Stimulated activated naive CD8-positive, alpha-beta T cell treated with anti-CD3 and anti-CD28 coated beads, Interleukin-15, amount 100 ng/mL, for 72 hours (primary cell): ENCODE data around the gene PEX1.
A peak's percentile ranks its signal among the peaks of the same experiment; 100 is the strongest.
"Not testable (repeated sequence)": the region's sequence is repeated elsewhere in the genome, so short reads cannot be mapped to it uniquely, and the experiment has no call there.

Source experiments
- ATAC-seq: fragments of 150-1000 bp; cut with Tn5 transposase; 2 replicates; pipeline ENCODE4 v1.10.0; 2021; ENCODE audit warnings: mild to moderate bottlenecking, moderate library complexity
- DNase-seq, 2 donors: peaks; one replicate each; pipeline ENCODE4 v3.0.0; 2021 to 2022
- H3K27ac Mint-ChIP-seq, 2 donors: one replicate each; pipeline ENCODE4 v1.8.0; 2022; ENCODE audit warnings: mild to moderate bottlenecking in 2 of 2, mixed read lengths in 2 of 2, moderate library complexity in 2 of 2
- H3K27me3 Mint-ChIP-seq: one replicate; pipeline ENCODE4 v1.8.0; 2022; ENCODE audit warnings: mixed read lengths
- H3K4me1 Mint-ChIP-seq: one replicate; pipeline ENCODE4 v1.8.0; 2022; ENCODE audit warnings: mild to moderate bottlenecking, mixed read lengths
- H3K4me3 Mint-ChIP-seq, 2 donors: one replicate each; pipeline ENCODE4 v1.8.0; 2022; ENCODE audit warnings: mild to moderate bottlenecking in 2 of 2, mixed read lengths in 2 of 2, moderate library complexity in 1 of 2
- H3K9me3 Mint-ChIP-seq, 2 donors: one replicate each; pipeline ENCODE4 v1.8.0; 2022; ENCODE audit warnings: mixed read lengths in 2 of 2

PEX1 gene

DNA sequence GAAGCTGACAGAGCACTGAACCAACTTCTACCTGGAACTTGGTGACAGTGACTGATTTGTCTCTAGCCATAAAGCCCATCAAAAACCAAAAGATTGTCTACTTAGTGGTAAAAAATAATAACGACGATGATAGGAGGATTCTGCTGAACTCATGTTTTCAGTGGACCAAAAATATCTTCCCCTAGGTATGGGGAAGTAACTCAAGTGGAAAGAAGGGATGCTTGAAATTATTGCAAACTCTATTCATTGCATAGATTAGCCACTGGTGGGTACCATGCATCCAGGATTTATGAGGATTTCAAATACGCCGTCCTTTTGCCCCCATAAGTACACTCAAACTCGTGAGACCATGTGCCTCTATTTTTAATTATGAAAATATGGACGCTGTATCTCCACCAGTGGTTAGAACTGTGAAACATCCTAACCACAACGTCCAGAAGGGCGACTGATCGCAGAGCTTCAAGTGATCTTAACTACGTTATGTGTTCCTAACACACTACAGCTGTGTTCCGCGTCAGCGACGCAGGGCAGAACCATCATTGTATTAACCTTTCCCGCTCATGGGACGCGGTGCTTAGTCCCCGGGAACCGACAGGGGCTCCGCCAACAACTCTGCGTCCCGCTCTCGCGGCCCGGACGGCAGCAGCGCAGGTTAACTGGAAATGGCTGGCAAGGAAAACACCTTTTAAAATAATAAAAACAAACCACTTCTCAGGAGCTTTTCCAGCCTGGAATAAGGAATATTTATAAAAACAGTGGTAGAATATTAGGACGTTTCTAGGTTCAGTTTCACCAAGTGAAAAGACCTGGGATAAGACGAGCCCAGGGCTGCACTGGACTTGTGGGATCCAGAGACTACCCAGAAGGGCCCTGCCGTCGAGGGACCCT lies 776 bp downstream of the PEX1 start:
- ATAC-seq = peak; percentile 51
- H3K4me3 Mint-ChIP-seq = peak overlapping the region; percentile 97 to 98
- H3K4me1 Mint-ChIP-seq = peaks cover 33% of the 10 kb centered on the region
- H3K27ac Mint-ChIP-seq = peak overlapping the region; percentile 97
- no peaks in the 10 kb centered on the region for H3K27me3 Mint-ChIP-seq
- DNase-seq = peak; percentile 56 to 67
- no peaks in the 10 kb centered on the region for H3K9me3 Mint-ChIP-seq

DNA sequence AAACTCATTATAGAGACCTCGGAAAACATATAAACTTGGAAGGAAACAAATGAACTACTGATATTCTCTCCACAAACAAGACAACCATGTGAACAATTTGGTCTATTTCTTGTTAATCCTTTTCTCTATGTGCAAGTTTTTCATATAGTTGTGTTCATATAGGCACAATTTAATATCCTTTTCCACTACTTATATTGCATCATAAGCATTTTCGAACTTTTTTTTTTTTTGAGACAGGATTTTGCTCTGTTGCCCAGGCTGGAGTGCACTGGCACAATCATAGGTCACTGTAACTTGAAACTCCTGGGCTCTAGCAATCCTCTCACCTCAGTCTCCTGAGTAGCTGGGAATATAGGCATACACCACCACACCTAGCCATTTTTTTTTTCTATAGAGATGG lies 5.2 kb downstream of the PEX1 start:
- no peak for ATAC-seq
- H3K4me1 Mint-ChIP-seq = peaks cover 19% of the 10 kb centered on the region
- no peak for DNase-seq
- H3K27ac Mint-ChIP-seq = no peak overlapping the region
- no peak overlapping the region for H3K4me3 Mint-ChIP-seq
- no peaks in the 10 kb centered on the region for H3K9me3 Mint-ChIP-seq
- no peaks in the 10 kb centered on the region for H3K27me3 Mint-ChIP-seq

DNA sequence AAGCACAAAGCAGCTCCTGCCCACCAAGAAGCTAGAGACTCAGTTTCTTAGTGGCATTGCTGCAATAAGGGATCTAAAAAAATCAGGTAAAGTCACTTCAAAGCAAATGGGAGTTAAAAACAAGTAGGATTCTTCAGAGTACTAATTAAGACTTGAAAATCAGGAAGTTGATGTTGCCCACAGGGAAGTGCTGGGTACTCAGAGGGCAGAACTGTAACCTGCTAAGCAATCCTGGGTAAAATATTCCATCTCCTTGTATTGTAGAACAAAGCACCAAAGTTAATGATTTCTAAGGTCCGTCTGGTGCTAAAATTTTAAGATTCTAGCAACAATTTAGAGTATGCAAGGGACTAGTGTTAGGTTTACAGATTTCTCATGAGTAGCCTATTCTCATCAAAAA lies 8.3 kb downstream of the PEX1 start:
- H3K9me3 Mint-ChIP-seq = no peaks in the 10 kb centered on the region
- DNase-seq (no peak), ATAC-seq (no peak)
- peaks cover 6% of the 10 kb centered on the region for H3K4me1 Mint-ChIP-seq
- no peak overlapping the region for H3K4me3 Mint-ChIP-seq
- no peaks in the 10 kb centered on the region for H3K27me3 Mint-ChIP-seq
- no peak overlapping the region for H3K27ac Mint-ChIP-seq

DNA sequence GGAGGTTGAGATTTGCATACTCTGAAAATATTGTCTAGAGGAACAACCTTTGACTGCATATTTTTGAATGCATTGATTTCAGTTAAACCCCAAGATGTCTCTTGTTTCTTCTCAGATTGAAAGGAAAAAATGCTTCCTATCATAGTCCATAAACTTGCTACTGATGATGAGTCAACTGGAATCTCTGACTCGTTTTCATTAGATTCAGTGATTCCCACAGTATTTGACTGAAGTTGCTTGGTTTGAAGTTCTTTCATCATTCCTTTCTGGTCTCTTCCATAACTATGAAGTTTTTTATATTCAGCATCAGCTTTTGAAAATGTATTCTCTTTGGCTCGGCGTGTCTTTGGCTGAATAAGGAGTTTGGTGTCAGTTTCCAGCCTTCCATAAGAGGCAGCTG lies 10.7 kb downstream of the PEX1 start:
- H3K9me3 Mint-ChIP-seq = no peaks in the 10 kb centered on the region
- no peak overlapping the region for H3K27ac Mint-ChIP-seq
- no peak overlapping the region for H3K4me3 Mint-ChIP-seq
- ATAC-seq = no peak
- peaks cover 6% of the 10 kb centered on the region for H3K4me1 Mint-ChIP-seq
- no peaks in the 10 kb centered on the region for H3K27me3 Mint-ChIP-seq
- DNase-seq = no peak

DNA sequence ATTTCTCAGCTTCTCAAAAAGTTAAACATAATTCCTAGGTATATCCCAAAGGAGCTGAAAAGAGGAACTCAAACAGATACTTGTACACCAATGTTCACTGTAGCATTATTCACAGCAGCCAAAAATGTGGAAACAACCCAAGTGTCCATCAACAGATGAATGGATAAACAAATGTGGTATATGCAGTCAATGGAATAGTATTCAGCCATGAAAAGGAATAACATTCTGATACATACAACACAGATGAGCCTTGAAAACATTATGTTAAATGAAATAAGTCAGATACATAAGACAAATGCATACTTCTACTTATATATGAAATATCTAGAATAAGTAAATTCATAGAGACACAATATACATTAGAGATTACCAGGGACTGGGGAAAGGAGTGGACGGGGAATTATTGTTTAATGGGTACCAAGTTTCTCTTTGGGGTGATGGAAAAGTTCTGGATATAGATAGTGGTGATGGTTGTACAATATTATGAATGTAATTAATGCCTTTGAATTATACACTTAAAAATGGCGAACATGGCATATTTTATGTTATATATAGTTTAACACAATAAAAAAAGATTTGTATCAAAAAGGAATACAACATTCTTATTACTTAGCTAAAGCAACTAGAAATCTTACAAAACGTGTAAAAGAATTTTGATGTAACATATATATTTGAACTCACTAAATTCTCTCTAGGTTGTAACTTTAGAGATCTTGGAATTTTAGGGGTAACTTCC lies 15.0 kb downstream of the PEX1 start:
- Mint-ChIP-seq H3K4me3 (no peak overlapping the region), H3K9me3 (no peaks in the 10 kb centered on the region), H3K4me1 (peaks cover 6% of the 10 kb centered on the region), H3K27me3 (no peaks in the 10 kb centered on the region), H3K27ac (no peak overlapping the region)
- no peak for ATAC-seq
- DNase-seq = no peak

DNA sequence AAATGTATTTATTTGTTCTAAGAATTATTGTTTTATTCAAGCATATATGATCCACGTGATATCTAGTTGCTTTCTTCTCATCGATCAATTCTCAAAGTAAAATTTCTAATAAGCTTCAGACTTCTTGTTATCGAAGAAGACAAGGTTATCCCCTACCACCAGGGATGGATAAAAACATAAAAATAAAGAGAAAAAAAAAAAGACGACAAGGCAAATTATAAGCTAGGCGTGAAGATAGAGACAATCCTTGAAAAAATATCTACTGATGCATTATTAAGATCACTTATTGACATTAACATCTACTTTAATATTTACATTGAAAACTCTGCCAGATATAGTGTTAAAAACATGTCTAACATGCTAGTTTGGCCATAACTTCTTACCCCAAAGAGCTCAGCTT lies 19.4 kb downstream of the PEX1 start:
- H3K4me1 Mint-ChIP-seq = peaks cover 3% of the 10 kb centered on the region
- H3K4me3 Mint-ChIP-seq = no peak overlapping the region
- no peaks in the 10 kb centered on the region for H3K9me3 Mint-ChIP-seq
- H3K27ac Mint-ChIP-seq = no peak overlapping the region
- no peak for ATAC-seq
- H3K27me3 Mint-ChIP-seq = no peaks in the 10 kb centered on the region
- DNase-seq = no peak

DNA sequence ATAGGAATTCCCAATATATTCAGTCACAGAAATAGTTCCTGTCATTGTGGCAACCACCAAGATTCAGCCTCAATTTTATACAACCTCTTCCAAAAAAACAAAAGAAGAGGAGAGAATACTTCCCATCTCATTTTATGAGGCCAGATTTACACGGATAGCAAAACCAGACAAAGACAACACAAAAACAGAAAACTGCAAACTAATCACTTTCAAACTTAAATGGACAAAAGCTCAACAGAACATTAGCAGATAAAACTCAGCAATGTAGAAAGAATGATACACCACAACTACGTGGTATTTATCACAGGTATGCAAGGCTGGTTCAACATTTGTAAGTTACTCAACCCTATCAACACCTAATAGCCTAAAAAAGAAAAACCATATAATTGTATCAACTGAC lies 22.0 kb downstream of the PEX1 start:
- Mint-ChIP-seq H3K4me3 (no peak overlapping the region), H3K4me1 (peaks cover 6% of the 10 kb centered on the region), H3K27me3 (no peaks in the 10 kb centered on the region), H3K27ac (no peak overlapping the region), H3K9me3 (no peaks in the 10 kb centered on the region)
- no peak for ATAC-seq
- no peak for DNase-seq

DNA sequence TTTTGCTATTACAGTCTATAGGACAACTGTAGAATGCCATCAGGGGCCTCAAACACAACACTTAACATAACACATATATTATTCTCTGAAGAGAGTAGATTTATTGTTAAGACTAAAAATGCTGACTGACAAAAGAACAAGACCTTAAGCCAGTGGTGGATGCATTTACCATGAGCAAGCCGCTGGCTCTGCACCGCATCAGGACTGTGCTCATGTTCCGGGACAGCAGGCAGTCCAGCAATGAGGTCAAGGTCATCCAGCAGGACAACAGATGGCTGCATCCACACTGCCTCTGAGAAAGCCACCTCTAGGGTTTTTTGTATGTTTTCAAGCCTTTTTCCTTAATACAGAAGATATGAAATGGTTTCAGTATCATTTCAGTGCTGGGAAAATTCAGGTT lies 23.8 kb downstream of the PEX1 start:
- no peaks in the 10 kb centered on the region for H3K9me3 Mint-ChIP-seq
- no peaks in the 10 kb centered on the region for H3K27me3 Mint-ChIP-seq
- ATAC-seq (no peak), DNase-seq (no peak)
- peaks cover 6% of the 10 kb centered on the region for H3K4me1 Mint-ChIP-seq
- H3K27ac Mint-ChIP-seq = no peak overlapping the region
- H3K4me3 Mint-ChIP-seq = no peak overlapping the region

DNA sequence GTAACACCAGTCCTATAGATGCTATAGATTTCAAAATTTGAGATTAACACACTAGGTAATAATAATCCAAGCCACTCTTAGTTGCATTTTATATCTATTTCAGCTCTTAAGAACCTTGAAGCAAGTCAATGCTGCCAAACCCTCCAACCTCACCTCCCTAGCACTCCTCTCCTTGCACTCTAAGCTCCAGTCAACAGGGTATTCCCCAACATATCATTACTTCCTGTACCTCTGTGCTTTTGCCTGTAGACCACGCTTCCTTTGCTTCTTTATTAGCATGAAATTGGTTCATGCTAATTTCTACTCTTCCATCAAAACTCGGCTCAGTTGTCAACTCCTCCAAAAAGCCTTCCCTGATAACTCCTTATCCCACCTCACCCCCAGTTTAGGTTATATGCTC lies 24.6 kb downstream of the PEX1 start:
- Mint-ChIP-seq H3K27ac (peak overlapping the region in 1 of 2 donors; percentile 28), H3K4me1 (peaks cover 6% of the 10 kb centered on the region), H3K4me3 (no peak overlapping the region), H3K9me3 (no peaks in the 10 kb centered on the region), H3K27me3 (no peaks in the 10 kb centered on the region)
- ATAC-seq (no peak), DNase-seq (no peak)

DNA sequence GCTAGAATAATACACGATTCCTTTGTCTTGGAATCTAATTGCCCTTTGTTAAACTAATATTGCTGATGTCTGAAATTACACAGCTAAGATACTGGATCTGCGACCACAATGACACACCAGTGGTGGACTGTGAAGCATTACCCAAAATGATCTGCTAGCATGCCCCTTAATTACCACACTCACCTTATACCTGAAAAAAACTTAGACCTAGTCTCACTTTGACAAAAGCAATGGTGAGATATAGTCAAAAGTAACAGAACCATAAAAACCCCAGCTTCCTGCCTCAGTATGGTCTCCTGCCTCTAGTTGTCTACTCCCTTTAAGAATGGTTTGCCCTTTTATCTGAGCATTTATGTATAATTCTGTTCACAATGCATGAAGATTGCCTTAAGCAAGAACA lies 29.8 kb downstream of the PEX1 start:
- Mint-ChIP-seq H3K27ac (peak overlapping the region; percentile 49 to 60), H3K9me3 (no peaks in the 10 kb centered on the region), H3K4me3 (no peak overlapping the region), H3K4me1 (no peaks in the 10 kb centered on the region), H3K27me3 (no peaks in the 10 kb centered on the region)
- peak; percentile 97 for ATAC-seq
- no peak for DNase-seq

DNA sequence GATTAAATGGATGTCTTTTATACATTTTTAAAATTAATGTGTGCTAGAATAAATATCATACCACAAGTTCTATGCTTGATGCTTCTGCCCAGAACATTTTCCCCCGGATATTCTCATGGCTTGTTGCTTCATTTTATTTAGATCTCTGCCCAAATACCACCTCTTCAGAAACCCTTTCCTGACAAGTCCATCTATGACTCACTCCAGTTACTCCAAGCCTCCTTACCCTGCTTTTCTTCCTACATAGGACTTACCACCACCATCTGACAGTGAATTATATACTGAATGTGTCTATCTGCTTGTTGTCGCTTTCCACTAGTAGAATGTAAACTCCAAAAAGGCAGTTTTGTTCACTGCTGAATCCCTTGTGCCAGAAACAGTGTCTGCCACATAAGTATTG lies 31.4 kb downstream of the PEX1 start:
- no peaks in the 10 kb centered on the region for H3K27me3 Mint-ChIP-seq
- DNase-seq = no peak
- no peaks in the 10 kb centered on the region for H3K4me1 Mint-ChIP-seq
- no peak overlapping the region for H3K4me3 Mint-ChIP-seq
- ATAC-seq = no peak
- H3K27ac Mint-ChIP-seq = no peak overlapping the region
- H3K9me3 Mint-ChIP-seq = no peaks in the 10 kb centered on the region

DNA sequence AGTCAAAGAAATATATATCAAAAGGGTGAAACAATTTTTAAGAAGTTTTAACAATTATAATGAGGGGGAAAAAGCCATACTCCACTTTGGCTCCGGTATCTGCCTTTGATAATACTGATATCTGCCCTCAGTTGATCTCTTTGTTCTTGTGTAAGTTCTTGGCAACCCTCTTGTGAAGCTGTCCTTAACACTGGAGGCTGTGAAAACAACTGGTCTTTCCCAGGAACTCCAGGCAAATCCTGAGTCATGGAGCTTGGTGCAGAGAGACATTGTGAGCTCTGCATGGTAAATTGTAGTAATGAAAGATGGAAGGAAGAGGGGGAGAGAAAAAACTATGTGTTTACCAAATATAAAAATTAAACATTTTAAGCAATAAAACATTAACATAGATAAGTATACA lies 38.7 kb downstream of the PEX1 start:
- Mint-ChIP-seq H3K4me1 (no peaks in the 10 kb centered on the region), H3K27ac (no peak overlapping the region), H3K9me3 (no peaks in the 10 kb centered on the region), H3K4me3 (no peak overlapping the region), H3K27me3 (no peaks in the 10 kb centered on the region)
- DNase-seq (no peak), ATAC-seq (no peak)

DNA sequence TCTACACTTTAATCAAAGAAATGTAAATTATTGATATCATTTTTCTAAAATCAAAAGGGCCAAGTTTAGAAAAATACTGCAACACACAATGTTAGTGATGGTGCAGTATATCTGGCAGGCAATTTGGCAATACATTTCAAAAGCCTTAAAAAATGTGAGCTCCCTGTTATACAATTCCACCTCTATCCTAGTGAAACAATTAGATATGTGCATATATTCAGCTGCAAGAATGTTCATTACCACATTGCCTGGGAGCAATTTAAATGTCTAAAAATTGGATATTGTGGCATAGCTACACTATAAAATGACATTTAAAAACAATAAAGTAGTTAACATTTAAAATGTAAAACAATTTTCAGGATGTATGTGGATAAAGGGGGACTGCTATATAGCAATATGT lies 40.5 kb downstream of the PEX1 start:
- H3K9me3 Mint-ChIP-seq = no peaks in the 10 kb centered on the region
- no peaks in the 10 kb centered on the region for H3K4me1 Mint-ChIP-seq
- H3K27ac Mint-ChIP-seq = no peak overlapping the region
- H3K27me3 Mint-ChIP-seq = no peaks in the 10 kb centered on the region
- no peak for ATAC-seq
- no peak for DNase-seq
- no peak overlapping the region for H3K4me3 Mint-ChIP-seq

DNA sequence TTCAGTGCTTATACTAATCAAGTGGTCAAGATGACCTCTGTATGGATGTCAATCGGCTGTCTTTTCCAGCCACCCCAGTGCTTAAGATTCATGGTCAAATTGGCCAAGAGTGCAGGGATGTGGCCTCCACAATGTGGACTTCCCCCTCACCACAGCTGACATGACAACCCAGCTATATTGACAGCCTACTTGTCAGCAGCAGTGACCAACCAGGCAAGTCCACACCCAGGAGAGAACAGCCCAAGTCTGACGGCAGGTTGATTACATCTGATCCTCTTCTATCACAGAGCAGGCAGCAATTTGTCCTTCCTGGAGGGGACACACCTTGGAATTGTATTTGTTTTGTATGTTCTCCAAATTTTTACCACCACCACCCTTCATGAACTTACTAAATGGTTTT lies 42.3 kb downstream of the PEX1 start:
- DNase-seq (no peak), ATAC-seq (no peak)
- Mint-ChIP-seq H3K27ac (no peak overlapping the region), H3K4me3 (no peak overlapping the region), H3K9me3 (no peaks in the 10 kb centered on the region), H3K4me1 (no peaks in the 10 kb centered on the region), H3K27me3 (no peaks in the 10 kb centered on the region)

DNA sequence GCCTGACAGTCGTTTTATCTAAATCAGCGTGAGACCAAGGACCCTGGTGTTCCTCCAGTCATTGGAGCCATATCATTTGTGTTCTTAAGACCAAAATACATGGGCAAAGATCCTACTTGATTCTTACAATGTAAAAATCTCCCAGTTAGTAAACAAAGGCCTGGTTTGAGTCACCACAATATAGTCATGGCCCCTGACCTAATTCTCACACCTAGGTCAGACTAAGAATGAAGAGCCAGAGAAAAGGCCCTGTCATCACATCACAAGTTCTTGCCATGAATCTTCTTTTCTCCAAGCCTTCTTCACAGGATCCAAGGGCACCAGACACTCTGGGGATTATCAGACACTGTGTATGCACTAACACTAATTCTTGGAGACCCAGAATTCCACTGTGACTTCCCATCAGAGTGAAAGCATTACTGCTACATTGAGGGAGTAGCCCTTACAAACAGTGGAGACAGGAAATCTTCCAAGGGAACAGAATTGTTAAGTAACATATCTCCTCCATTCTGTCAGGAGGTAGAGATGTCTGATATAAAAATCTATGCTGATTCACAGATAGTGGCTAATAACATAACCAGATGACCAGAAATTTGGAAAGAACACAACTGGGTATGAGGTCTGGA lies 42.9 kb downstream of the PEX1 start:
- no peaks in the 10 kb centered on the region for H3K4me1 Mint-ChIP-seq
- peak; percentile 54 for ATAC-seq
- no peak for DNase-seq
- no peak overlapping the region for H3K4me3 Mint-ChIP-seq
- H3K27ac Mint-ChIP-seq = no peak overlapping the region
- no peaks in the 10 kb centered on the region for H3K9me3 Mint-ChIP-seq
- H3K27me3 Mint-ChIP-seq = no peaks in the 10 kb centered on the region

DNA sequence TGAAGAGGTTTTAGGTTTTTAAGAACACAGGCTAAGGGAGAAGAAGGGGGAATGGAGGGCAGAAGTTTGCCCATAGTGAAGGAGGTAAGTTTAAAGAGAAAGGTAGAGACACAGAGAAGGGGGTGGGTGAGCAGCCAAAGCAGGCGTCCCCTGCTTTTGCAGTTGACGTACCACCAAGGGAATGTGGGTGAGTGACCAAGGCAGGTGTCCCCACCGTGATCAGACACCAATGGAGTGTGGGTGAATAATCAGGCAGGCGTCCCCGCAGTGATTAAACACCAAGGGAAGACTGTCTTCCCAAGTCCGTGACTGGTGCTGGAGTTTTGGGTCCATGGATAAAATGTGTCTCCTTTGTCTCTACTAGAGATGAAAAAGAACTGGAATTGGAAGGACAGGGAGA lies 44.1 kb downstream of the PEX1 start:
- H3K27ac Mint-ChIP-seq, H3K9me3 Mint-ChIP-seq, ATAC-seq, DNase-seq, H3K4me3 Mint-ChIP-seq, H3K4me1 Mint-ChIP-seq, H3K27me3 Mint-ChIP-seq: not testable (repeated sequence)
